LNCAP (cell line): Measurements from ENCODE around the gene C15orf61.

Source experiments
- TF ChIP-seq, protein P1 (sequence below): fragments of 450-650 bp; IDR thresholded peaks from 2 replicates; pipeline ENCODE4 v1.5.1; 2017; ENCODE audit warnings: mild to moderate bottlenecking

Gene C15orf61

DNA sequence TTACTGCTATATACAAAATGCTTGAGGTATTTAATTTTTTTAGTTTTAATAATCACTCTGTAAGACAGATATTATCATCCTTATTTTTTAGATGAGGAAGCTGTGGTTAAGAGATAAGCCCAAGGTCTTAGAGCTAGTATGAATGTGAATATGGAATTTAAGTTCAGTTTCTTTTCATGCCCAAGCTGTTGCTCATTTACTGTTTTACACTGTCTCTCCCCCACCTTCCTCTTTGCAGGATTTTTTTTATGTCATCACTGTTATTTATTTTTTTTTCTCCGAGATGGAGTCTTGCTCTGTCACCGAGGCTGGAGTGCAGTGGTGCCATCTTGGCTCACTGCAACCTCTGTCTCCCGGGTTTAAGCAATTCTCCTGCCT is 44.0 kb downstream of the C15orf61 start:
- TF ChIP-seq, protein P1, sequence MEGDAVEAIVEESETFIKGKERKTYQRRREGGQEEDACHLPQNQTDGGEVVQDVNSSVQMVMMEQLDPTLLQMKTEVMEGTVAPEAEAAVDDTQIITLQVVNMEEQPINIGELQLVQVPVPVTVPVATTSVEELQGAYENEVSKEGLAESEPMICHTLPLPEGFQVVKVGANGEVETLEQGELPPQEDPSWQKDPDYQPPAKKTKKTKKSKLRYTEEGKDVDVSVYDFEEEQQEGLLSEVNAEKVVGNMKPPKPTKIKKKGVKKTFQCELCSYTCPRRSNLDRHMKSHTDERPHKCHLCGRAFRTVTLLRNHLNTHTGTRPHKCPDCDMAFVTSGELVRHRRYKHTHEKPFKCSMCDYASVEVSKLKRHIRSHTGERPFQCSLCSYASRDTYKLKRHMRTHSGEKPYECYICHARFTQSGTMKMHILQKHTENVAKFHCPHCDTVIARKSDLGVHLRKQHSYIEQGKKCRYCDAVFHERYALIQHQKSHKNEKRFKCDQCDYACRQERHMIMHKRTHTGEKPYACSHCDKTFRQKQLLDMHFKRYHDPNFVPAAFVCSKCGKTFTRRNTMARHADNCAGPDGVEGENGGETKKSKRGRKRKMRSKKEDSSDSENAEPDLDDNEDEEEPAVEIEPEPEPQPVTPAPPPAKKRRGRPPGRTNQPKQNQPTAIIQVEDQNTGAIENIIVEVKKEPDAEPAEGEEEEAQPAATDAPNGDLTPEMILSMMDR = no peak

DNA sequence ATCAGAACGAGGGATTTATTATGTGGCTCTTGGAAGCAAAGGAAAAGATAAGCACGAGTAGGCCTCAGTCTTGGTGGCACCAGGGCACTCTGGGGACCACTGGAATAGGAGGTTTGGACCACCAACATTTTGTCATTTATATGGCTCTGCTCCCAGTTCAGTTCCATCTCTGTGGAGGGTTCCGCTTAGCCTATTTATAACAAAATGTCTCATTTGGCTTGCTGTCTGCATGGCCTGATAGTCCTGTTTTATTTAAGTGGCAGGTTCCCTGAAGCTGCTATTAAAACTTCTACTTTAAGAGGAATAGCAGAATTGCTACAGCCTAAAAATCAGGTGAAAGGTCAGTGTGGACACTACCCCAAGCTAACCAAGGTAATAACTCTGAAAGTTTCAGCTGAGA is 48.7 kb downstream of the C15orf61 start:
- TF ChIP-seq, protein P1 = no peak

DNA sequence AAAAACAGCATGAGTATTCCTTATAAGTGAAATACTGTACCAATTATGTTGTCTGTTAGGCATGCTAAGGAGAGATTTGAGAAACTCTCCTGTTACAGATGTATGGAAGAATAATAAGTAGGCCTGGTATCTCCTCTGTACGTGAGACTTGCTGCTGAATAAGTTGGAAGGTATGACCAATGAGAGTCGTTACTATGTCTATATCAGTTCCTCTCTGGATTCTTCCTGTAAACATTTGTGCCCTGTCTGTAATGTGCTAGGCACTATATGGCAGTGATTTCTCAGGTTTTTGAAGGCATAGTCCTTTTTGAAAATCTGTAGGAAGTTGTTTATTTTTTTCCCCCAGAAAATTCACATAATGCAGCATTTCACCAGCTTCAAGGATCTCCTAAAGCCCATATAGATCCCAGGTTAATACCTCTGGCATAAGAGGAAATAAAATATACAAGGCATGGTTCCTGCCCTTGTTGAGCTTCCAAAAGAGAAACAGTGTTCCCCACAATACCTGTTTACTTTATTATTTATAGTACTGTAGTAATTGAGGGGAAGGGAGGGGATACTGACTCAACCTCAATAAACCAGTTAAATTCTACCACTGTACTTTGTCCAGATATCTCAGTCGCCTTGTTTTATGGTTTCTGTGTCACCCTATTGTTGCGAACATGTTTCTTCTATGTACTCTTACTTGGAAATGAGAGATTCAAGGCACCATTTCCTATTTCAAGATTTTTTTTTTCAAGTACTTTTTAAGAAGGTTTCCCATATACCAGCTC is 50.1 kb downstream of the C15orf61 start:
- TF ChIP-seq, protein P1 = no peak

DNA sequence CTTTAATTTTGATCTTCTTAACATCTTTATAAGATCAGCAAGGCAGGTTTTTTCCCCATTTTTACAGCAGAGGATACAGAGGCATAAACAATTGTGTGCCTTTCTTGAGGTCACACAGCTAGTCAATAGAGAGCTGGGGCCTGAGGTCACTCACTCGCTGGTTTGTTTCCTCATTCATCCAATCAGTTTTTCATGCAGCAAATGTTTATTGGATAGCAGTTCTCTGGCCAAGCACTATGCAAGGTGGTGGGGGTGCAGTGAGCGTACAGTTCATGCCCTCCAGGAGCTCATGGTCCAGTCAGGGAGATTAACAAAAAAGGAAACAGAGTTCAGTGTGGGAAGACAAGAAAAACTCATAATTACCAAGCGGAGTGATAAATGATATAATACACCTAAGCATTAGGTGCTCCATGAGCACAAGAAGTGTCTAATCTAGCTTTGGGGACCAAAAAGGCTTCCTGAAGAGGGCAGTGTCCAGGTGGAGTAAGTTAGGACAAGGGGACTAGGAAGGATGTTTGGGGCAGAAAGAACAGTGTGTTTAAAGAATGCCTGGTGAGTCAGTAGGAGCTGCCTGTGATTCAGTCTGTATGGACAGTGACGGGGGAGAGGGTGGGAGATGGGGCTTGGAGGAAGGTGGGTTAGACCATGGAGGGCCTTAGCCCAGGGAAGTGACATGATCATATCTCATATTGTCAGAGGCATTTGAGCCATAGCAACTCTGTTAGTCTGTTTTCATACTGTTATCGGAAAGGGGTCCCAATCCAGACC is 50.9 kb downstream of the C15orf61 start:
- TF ChIP-seq, protein P1 = no peak

DNA sequence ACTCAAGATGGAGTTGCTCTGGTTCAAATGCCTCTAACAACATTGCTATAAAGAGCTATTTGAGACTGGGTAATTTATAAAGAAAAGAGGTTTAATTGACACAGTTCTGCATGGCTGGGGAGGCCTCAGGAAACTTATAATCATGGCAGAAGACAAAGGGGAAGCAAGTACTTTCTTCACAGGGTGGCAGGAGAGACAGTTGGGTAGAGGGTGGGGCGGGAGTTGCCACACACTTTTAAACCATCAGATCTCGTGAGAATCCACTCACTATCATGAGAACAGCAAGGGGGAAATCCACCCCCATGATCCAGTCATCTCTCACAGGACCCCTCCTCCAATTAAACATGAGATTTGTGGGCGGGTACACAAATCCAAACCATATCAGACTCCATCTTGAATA is 52.3 kb downstream of the C15orf61 start:
- TF ChIP-seq, protein P1 = no peak

GRCh38 chr15:67575039-67575502 is 54.1 kb downstream of the C15orf61 start:
- TF ChIP-seq, protein P1 = no peak

- TF ChIP-seq, protein P1 = no peak
Measured at GRCh38 chr15:67578020-67578600, 57.2 kb downstream of the C15orf61 start.
